GM19025 (cell line): ENCODE data around the gene TPMT.

Experiments used
- ATAC-seq: cut with Tn5 transposase; IDR thresholded peaks from one replicate; pipeline ENCODE4 v1.9.1; 2021; ENCODE audit warnings: mild to moderate bottlenecking, low read depth, moderate library complexity; ENCODE audit not compliant: unreplicated experiment

The TPMT gene

DNA sequence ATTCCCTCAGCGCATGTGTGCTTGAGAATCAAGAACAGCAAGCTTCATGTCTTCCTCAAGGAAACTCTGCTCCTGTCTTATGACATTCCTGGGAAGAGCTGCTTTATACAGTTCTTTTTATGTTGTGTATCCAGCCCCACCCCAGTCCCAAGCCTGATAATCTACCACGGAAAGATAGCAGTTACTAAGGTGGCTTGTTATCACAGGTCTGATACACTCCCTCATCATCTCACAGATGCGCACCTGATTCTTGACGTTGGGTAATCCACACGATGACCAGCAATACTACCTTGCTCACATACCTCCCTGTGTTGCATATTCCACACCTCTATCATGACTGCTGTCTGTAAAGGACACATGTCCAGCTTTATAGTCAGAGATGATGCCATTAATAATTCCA, 35.6 kb downstream of the TPMT start:
- no peak for ATAC-seq

DNA sequence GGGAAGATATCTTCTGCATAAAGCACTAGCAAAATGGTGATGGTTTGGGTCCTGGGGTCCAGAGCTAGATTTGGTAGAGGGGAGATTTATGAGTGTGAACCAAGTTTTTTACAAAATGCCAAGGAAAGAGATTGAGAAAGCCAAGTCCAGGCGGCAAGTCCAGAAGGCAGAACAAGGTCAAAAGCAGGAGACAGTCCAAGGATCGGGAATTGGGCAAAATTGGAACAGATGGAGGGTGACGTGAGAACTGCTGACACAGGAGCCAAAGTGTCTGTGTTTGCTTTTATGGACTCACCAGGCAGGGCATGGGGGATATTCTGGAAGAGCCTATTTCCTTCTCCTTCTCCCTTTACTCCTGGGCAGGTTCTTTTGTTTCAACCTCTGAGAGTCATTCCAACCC, 36.5 kb downstream of the TPMT start:
- no peak for ATAC-seq

DNA sequence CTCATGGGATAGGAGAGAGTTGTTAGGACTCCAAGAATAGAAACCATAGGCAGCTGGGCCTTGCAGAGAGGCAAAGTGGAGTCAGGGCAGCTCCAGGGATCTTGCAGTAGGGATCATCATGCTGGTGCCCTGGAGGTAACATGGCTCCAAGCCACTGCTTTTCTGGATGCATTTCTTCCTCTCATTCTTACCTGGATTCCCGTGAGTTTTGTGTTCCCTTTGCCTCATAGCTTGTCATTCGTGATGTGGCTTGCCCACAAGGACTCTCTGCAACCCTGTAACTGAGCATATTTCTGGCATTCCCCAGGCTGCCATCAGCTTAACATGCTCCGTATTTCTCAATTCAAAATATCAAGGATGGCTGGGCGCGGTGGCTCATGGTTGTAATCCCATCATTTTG, 37.7 kb downstream of the TPMT start:
- ATAC-seq, result no peak

DNA sequence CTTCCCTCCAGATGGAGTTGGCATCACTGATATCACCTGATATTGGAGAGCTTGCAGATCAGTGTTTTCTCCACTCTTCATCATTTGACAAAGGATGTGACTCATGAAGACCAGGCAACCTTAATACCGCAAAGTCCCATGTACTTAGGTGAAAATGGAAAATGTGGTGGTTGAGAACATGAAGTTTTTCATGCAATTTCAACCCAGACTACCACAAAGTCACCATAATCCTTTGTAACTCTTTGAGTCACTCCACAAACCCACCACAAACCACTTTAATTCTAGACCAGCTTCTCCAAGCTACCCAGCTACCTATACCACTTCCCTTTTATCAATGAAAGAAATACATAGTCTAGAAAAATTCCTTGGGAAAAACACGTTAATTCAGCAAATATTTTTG, 39.5 kb downstream of the TPMT start:
- no peak for ATAC-seq

DNA sequence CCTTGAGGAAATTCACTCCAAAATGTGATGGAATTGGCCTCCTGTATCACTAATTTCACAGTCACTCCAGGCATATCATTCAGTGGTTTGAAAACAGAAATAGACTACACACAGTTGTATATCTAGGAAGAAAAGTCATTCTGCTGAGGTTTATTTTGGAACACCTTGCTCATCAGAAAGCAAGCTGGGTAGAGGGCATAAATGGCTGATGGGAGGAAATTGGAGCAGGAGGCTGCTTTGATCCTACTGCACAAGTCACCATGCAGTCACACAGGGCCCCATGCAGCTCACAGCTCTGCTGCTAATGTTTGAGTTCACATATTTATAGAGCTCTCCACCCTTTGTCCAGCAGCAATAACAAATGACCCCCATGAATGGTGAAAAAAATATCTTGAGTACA, 44.7 kb downstream of the TPMT start:
- ATAC-seq, result no peak

DNA sequence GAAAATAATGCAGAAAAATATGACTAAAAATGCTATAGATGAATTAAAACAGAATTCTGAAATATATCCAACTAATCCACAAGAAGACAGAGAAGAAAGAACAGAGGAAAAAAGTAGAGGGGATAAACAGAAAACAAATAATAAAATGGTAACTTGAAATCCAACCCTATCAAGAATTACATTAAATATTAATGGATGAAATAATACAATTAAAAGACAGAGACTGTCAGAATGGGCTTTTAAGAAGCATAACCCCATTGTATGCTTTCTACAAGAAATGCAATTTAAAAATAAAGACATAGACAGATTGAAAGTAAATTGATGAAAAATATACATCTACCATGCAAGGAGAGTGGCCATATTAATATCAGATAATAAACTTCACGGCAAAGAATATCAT, 47.8 kb downstream of the TPMT start:
- ATAC-seq, result no peak

DNA sequence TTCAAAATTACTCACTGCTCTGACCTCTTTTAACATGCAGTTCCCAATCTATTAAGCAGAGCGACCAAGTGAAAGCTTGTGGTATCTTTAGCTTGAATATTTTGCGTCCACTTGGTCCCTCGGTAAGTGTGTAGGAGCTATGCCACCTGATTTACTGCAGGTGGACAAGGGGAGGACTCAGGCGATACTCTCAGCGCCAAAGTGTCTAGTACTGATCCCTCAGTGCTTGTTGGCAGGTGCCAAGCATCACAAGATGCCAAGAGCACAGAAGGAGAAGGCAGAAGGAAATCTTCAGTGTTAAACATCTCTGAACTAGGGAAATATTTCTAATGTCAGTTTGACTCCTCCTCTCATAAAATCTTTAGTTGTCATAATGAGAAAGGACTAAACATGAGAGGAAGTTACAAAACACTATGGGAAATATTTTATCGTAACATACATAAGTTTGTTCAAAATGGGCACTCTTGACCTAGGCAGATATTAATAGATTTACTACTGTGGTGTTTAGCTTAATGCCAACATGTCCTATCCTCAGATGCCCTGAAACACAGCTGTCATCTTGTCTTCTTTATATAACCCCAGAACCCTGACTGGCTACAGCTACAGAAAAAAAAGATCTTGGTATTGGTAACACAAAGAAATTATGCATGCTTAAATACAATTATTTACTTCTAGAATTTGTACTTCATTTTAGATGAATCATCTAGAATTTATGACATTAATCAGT, 51.9 kb downstream of the TPMT start:
- no peak for ATAC-seq

DNA sequence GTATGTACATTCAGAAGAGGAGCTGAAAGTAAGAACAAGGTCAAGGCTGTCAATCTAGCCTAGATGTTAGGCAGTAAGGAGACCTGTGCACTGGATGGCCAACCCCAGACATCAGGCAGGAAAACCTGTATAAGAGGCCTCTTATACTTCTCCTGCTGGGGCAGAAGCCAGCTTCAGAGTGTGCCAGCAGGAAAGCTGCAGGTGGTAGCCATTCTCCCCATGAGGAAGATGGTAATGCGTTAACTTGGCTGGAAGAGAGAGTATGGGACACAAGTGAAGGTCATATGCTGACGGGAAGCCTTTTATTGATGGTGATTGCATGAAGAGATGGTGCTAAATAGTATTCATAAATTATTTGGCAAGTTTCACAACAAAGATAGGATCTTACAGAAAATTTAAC, 53.0 kb downstream of the TPMT start:
- ATAC-seq, result no peak

DNA sequence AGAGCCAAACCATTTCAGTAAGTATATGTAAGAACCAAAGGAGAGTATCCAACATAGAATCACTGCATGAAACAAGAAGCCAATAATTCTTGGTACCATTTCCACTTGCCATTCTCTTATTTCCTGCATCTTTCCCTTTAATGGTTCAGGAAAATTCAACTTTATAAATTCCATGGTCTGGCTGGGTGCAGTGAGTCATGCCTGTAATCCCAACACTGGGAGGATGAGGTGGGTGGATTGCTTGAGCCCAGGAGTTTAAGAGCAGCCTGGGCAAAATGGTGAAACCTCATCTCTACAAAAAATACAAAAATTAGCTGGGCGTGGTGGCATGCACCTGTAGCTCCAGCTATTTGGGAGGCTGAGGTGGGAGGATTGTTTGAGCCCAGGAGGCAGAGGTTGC, 53.6 kb downstream of the TPMT start:
- ATAC-seq, result no peak

DNA sequence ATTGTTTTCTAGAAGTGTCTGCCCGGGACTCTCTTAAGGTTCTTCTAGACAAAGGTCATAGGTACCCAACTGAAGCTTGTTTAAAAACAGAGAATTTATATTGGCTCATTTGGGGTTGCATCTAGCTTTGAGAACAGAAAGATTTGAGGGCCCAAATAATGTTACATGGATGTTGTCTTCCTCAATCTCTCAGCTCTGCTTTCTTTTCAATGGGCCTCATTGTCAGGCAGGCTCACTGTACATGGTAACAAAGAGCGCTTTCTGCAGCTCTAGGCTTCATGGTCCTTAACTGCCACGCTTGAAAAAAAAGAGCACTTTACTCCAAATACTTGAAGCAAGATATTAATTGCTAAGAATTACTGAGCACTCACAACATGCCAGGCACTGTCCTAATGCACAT, 54.6 kb downstream of the TPMT start:
- no peak for ATAC-seq

DNA sequence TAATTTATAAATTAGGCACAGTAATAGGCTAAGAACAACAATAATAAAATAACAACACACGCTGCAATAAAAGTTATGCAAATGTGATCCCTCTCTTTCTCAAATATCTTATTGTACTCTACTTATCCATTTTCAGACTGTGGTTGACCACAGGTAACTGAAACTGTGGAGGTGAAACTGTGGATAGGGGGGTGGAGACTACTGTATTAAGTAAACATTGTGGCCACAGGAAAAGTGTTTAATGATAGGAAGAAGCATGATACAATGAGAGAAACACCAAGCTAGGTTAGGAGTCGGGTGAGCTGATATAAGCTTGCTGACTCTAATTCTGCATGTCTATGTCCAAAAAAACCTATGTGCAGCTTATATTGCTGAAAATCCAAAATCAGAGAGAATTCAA, 55.4 kb downstream of the TPMT start:
- ATAC-seq, result no peak

DNA sequence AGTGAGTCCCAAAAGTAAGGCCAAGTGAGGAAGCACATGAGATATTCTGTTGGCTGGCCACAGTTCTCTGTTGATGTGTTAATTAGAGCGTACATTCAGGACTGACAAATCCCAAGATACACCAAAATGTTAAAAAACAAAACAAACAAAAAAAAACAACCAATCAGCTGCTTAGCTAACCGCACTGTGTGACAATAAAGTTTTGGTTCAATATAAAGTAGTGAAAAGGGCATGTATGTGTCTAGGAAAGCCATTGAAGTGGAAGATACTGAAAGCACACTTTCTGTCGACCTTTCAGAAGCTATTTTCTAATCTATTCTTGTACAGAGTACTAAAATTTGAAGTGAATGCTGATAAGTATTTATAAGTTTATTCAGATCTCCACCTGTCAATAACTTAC, 58.5 kb downstream of the TPMT start:
- ATAC-seq, result no peak

DNA sequence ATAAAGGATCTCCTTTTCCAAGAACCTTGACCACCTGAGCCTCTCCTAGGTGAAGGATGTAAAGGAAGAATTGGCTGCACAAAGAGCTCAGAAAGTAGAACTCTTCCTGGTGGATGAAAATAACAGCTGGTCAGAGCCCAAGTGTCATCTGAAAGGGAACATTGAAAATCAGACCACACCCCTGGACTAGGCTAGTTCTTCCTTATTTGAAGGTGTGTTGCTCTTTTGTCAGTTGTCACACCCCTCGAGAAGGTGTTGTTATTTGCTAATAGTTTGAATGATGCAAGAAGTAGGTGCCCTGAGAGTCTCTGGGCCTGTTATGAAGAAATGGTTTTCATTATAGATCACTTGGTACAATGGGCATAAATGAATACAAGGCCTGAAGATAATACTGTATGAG, 63.5 kb downstream of the TPMT start:
- no peak for ATAC-seq

DNA sequence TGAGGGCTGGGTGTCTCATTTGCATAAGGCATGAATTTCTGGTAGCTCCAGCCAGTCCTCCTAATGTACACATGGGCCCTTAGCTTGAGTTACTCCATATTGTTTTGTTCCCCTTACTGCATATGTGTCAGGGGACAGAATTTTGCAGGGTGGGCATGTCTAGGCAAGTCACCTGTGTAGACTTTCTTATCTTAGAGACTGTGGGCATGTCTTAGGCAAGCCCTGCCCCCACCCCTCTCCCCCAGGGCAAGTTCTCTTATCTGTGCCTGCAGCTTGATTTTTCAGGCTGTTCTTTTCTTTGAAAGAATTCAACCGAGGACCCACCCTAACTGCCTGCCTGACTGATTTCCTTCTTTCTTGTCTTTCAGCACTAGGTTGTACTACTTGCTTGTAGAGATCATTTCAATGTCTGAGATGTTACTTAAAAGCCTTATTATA, 64.5 kb downstream of the TPMT start:
- ATAC-seq, result no peak

DNA sequence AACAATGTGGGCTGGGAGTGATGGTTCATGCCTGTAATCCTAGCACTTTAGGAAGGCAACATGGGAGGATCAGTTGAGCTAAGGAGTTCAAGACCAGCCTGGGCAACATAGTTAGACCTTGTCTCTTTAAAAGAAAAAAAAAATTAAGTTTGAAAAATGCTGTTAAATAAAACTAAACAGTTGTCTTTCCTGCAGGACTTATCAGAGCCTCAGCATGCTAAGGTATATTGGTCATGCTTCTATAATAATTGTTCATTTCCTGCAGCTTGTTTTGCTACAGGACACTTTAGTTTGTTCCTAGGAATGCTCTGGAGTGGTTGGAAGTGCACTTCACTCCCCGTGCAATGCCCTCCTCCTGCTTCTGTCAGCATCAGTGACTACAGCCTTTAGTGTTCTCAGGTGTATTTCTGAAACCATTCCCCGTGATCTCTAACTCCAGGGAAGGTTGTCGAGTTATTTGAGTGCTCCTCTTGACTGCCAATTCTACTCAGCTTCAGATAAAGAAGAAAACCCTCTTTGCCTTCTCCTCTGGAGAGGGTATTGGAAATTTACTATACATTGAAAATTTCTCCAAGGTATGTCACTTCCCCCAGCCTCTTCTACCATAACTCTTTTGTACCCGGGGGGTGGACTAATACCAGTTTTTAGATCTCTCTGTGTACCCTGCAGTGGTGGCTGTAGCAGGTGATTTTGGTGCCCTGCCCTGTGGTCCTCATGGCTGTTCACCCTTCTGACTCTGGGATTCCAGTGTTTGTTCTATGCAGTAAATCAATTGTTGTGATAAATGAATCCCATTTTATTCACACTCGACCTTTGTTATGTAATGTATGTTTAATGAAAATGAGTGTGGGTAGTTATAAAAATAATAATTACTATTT, 66.2 kb downstream of the TPMT start:
- no peak for ATAC-seq

DNA sequence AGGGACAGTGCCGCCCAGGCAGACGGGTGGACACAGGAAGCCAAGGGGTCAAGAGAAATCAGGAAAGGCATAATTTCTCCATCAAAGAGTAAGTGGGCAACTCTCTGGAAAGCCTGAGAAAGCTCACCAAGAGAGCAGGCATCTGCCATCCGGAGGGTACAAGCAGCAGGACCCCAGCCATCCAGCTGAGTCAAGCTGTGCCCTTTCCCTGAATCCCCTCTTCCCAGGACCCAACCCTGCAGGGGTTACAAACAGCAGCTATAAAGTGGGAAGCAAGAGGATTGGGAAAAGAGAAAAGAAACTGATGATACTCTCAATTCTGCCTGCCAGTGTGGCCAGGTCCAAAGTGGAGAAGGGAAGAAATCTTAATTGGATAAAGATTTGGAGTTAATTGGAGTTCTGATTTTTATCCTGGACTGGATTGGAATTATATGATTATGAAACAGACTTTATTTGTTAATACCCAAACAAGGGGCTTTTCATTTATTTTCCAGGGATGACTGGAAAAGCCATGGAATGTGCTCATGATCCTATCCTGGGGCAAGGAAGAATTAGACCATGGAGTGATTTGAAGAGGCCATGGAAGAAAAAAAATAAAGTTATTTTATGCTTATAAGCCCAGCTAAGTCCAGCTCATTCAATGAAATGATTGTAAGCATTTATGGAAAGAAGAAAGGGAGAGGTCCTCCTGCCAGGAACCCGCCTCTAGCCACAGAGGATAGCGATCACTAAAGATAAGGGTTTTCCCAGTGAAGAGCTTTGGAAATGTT, 67.3 kb downstream of the TPMT start:
- ATAC-seq, result no peak

DNA sequence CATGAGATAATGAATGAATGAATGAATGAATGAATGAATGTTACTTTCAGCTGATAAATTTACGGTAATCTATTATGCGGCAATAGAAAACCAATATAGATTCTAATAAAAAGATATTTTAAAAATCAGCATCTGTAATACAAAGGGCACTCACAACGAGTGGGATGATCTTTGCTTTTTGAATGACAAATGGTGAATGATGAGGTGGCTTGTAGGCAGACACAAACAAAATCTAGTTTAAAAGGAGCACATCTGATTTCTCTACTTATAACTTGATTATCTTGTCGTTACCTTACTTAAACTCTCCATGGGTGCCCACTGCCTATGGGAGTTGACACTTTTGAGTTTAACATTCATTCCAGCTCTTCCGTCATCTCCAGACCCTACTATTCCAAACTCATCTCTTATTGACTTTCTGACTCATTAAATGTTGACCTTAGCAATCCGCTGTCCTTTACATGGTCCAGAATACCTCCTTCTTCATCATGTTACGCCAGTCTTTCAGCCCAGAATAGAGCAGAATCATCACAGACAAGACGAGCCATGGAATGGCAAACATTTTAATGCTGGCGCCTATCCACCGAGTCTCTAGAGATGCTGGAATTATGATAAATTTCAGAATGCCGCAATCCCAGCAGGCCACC, 73.7 kb downstream of the TPMT start:
- ATAC-seq, result no peak

DNA sequence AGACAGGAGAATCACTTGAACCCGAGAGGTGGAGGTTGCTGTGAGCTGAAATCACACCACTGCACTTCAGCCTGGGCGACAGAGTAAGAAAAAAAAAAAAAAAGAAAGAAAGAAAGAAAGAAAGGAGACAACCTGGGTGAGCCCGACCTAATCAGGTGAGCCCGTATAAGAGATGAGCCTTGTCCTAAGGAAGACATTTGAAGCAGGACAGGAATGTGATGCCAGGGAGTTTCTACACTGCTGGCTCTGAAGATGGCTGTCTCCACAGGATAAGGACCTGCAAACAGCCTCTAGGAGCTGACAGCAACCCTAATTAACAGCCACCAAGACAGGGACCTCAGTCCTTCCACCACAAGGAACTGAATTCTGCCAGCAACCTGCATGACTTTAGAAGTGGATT, 74.3 kb downstream of the TPMT start:
- ATAC-seq, result no peak

DNA sequence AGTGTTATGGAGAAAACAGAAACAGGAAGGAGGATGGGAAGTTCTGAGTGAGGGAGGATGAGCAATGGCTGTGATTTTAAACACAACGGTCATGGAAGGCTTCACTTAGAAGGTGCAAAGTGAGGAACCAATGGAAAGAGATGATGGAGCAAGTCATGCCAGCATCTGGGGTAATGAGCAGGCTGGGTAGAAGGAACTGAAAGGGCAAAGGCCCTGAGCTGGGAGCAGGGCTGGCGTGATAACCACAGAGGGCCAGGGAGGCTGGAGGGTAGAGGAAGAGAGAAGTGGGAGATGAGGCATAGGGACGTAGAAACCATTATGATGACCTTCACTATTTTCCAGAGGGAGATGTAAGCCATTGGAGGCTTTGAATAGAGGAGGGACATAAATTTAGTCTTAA, 76.0 kb downstream of the TPMT start:
- no peak for ATAC-seq
